Kidney (tissue), 14 donors: ENCODE measurements around the gene WBP2NL. TPM values are rescaled to one million over a fixed set of nuclear protein-coding genes. Genes with fewer than 3 reads are reported as not detected.

Experiments used
- DNase-seq, 5 donors: peaks; one replicate each; pipeline ENCODE4 v3.0.0-alpha.2; 2013 to 2020
- FAIRE-seq: peaks from 2 replicates; lab custom pipeline; 2012; peaks lifted over from hg19 to GRCh38; lab: Jason Lieb, UNC
- H3K27ac ChIP-seq, 2 donors: one replicate each; pipeline ENCODE4 v1.7.0; 2013; ENCODE audit warnings: low read depth in 2 of 2, low read length in 2 of 2, inconsistent platforms in 1 of 2
- H3K27me3 ChIP-seq: one replicate; pipeline ENCODE4 v1.7.1; 2013; ENCODE audit warnings: low read length, inconsistent platforms; ENCODE audit not compliant: control insufficient read depth, insufficient read depth
- H3K36me3 ChIP-seq, 3 donors: one replicate each; pipeline versions ENCODE4 v1.7.0 to v1.7.1; 2013; ENCODE audit warnings: low read length in 3 of 3, control low read depth in 1 of 3, inconsistent platforms in 1 of 3; ENCODE audit not compliant: insufficient read depth in 3 of 3, control insufficient read depth in 2 of 3
- H3K4me1 ChIP-seq, 3 donors: one replicate each; pipeline versions ENCODE4 v1.7.0 to v1.7.1; 2013; ENCODE audit warnings: low read length in 3 of 3, inconsistent platforms in 1 of 3, low read depth in 1 of 3; ENCODE audit not compliant: control insufficient read depth in 2 of 3, insufficient read depth in 2 of 3
- H3K4me3 ChIP-seq, 3 donors: one replicate each; pipeline versions ENCODE4 v1.7.0 to v1.8.1; 2013; ENCODE audit warnings: low read length in 3 of 3, control low read depth in 1 of 3, inconsistent platforms in 1 of 3
- H3K9ac ChIP-seq, 3 donors: one replicate each; pipeline versions ENCODE4 v1.7.0 to v1.7.1; 2013; ENCODE audit warnings: low read length in 3 of 3, control low read depth in 1 of 3, inconsistent platforms in 1 of 3
- H3K9me3 ChIP-seq, 3 donors: one replicate each; pipeline versions ENCODE4 v1.7.0 to v1.7.1; 2013; ENCODE audit warnings: low read length in 3 of 3, control low read depth in 1 of 3, inconsistent platforms in 1 of 3; ENCODE audit not compliant: control insufficient read depth in 2 of 3, insufficient read depth in 1 of 3
- CTCF ChIP-seq: IDR thresholded peaks from 3 replicates; pipeline ENCODE4 v1.5.1; 2012; ENCODE audit warnings: mild to moderate bottlenecking, moderate library complexity, borderline replicate concordance; ENCODE audit not compliant: insufficient read depth; ENCODE audit errors: extremely low read depth
- intact Hi-C: fragments of 100-400 bp; cut with DNase I; formaldehyde crosslinking; loops from one replicate; pipeline ENCODE4 v1.11.1; 2022
- polyA plus RNA-seq: library from polyadenylated mRNA; stranded (reverse); fragments of 350-450 nt; fragmentation: Illumina TruSeq; extraction: RNeasy Lipid Tissue Mini Kit (QIAGEN cat#74804); gene quantifications from one replicate; pipeline ENCODE4 v1.2.3, GENCODE V29; 2014; ENCODE audit warnings: low read depth, low replicate concordance; ENCODE audit not compliant: insufficient read depth
- total RNA-seq: library from RNA; stranded (reverse); fragmentation: NEBNext Ultra II Directional; extraction: Animal tissue kit (Norgen Biotek cat#: 25700); gene quantifications from one replicate; pipeline ENCODE4 v1.2.1, GENCODE V29; 2021
- donor health status: control.
- donor health status: control.
- donor health status: control.
- donor health status: control.
- donor health status: control.
- donor health status: DM: yes; HTN: yes; CAD: no.
- donor health status: Normal renal cell carcinoma (clear cell type).

The WBP2NL gene
- total and polyA plus RNA-seq, 2 donors from 2014 or later = 0.84 to 2.5 TPM

- Histone ChIP-seq H3K4me3 (no peak within 1 kb of the TSS), H3K9me3 (no peaks in the 10 kb centered on the region), H3K27me3 (no peaks in the 10 kb centered on the region), H3K4me1 (no peaks in the 10 kb centered on the region), H3K9ac (no peak within 1 kb of the TSS), H3K27ac (no peak within 1 kb of the TSS), H3K36me3 (no peaks in the 10 kb centered on the region)
- intact Hi-C loops = no loop called here
- peak in 2 of 5 donors; percentile 45 to 84 for DNase-seq
- FAIRE-seq = no peak
- TF ChIP-seq CTCF = no peak
Measured at GRCh38 chr22:41951898-41952474, 46.6 kb upstream of the WBP2NL start, which contains the start of gene SMIM45. TSS of gene SMIM45 (plus strand) at chr22:41952150.

- H3K9ac ChIP-seq = no peak overlapping the region
- FAIRE-seq (no peak), DNase-seq (no peak)
- H3K27ac ChIP-seq = no peak overlapping the region
- no peak overlapping the region for H3K4me3 ChIP-seq
- no peaks in the 10 kb centered on the region for H3K36me3 ChIP-seq
- H3K9me3 ChIP-seq = no peaks in the 10 kb centered on the region
- H3K4me1 ChIP-seq = no peaks in the 10 kb centered on the region
- no peaks in the 10 kb centered on the region for H3K27me3 ChIP-seq
- TF ChIP-seq CTCF = no peak
- intact Hi-C loops = no loop called here
Measured at GRCh38 chr22:41952713-41953112, 45.9 kb upstream of the WBP2NL start.

GRCh38 chr22:41957941-41958556 lies 40.5 kb upstream of the WBP2NL start:
- Histone ChIP-seq H3K36me3 (no peaks in the 10 kb centered on the region), H3K4me3 (no peak overlapping the region), H3K9me3 (no peaks in the 10 kb centered on the region), H3K27ac (no peak overlapping the region), H3K4me1 (peaks cover 0 to 4% (median 0%) of the 10 kb centered on the region in 3 donors), H3K9ac (no peak overlapping the region), H3K27me3 (no peaks in the 10 kb centered on the region)
- DNase-seq (peak in 1 of 5 donors; percentile 28), FAIRE-seq (no peak)
- intact Hi-C loops = no loop called here
- no peak for TF ChIP-seq CTCF
